HEK293 (cell line): ENCODE data around the gene CILP.

Experiments
- CTCF ChIA-PET: fragments of 350-600 bp; formaldehyde crosslinking; extraction: SDS; loops from one replicate; lab custom pipeline; 2021; ENCODE audit warnings: antibody characterized with exemption; lab: Yijun Ruan, JAX
- POLR2A ChIA-PET: fragments of 300-600 bp; formaldehyde crosslinking; extraction: SDS; loops from one replicate; lab custom pipeline; 2020; ENCODE audit warnings: antibody characterized with exemption, inconsistent platforms; lab: Yijun Ruan, JAX
- H3K27ac ChIP-seq: fragments of 200-500 bp; sonication (Bioruptor generic); 2 replicates; pipeline ENCODE4 v1.5.1; 2014; ENCODE audit warnings: low read depth, low read length, control low read depth, inconsistent platforms; ENCODE audit errors: extremely low read depth
- H3K36me3 ChIP-seq, 2 experiments: fragments of 200-500 bp in 1 of 2; sonication (Bioruptor generic) in 1 of 2; 1 replicate in 1 of 2; 2 replicates in 1 of 2; pipeline ENCODE4 v1.5.1; 2014 to 2017; ENCODE audit warnings: inconsistent platforms in 2 of 2, low read length in 2 of 2; ENCODE audit not compliant: control insufficient read depth in 2 of 2, insufficient read depth in 1 of 2
- H3K4me1 ChIP-seq: fragments of 200-500 bp; sonication (Bioruptor generic); 2 replicates; pipeline ENCODE4 v1.5.1; 2014; ENCODE audit warnings: mild to moderate bottlenecking, low read length, inconsistent platforms; ENCODE audit not compliant: control insufficient read depth, insufficient read depth
- H3K4me3 ChIP-seq: 2 replicates; pipeline ENCODE4 v1.5.1; 2011; ENCODE audit warnings: low read depth, mild to moderate bottlenecking, control low read depth, low read length, moderate library complexity
- H3K9me3 ChIP-seq: fragments of 200-500 bp; sonication (Bioruptor generic); 2 replicates; pipeline ENCODE4 v1.5.1; 2014; ENCODE audit warnings: low read depth, low read length, inconsistent platforms; ENCODE audit not compliant: control insufficient read depth, insufficient read depth
- GLI4 ChIP-seq: fragments of 450-650 bp; formaldehyde crosslinking; IDR thresholded peaks from 2 replicates; pipeline ENCODE4 v1.5.1; 2016; ENCODE audit warnings: missing biosample characterization, missing genetic modification characterization
- IKZF3 ChIP-seq: fragments of 450-650 bp; IDR thresholded peaks from 2 replicates; pipeline ENCODE4 v1.5.0; 2018; ENCODE audit warnings: missing biosample characterization, mild to moderate bottlenecking, missing genetic modification characterization, moderate library complexity
- PRDM1 ChIP-seq: fragments of 450-650 bp; formaldehyde crosslinking; IDR thresholded peaks from 2 replicates; pipeline ENCODE4; 2016; ENCODE audit warnings: missing biosample characterization, missing genetic modification characterization
- SP7 ChIP-seq: fragments of 450-650 bp; formaldehyde crosslinking; IDR thresholded peaks from 2 replicates; pipeline ENCODE4 v1.5.1; 2016; ENCODE audit warnings: missing biosample characterization, missing genetic modification characterization
- YY1 ChIP-seq: fragments of 450-650 bp; formaldehyde crosslinking; IDR thresholded peaks from 2 replicates; pipeline ENCODE4 v1.5.1; 2018; ENCODE audit warnings: missing biosample characterization, missing genetic modification characterization
- ZBTB21 ChIP-seq: fragments of 450-650 bp; formaldehyde crosslinking; IDR thresholded peaks from 2 replicates; pipeline ENCODE4 v1.5.1; 2017; ENCODE audit warnings: missing biosample characterization, missing genetic modification characterization
- ZBTB7A ChIP-seq: fragments of 450-650 bp; formaldehyde crosslinking; IDR thresholded peaks from 2 replicates; pipeline ENCODE4 v1.5.1; 2016; ENCODE audit warnings: low read depth, missing biosample characterization, missing genetic modification characterization
- ZEB2 ChIP-seq: fragments of 450-650 bp; formaldehyde crosslinking; IDR thresholded peaks from 2 replicates; pipeline ENCODE4 v1.5.1; 2016; ENCODE audit warnings: missing biosample characterization, missing genetic modification characterization
- ZFP3 ChIP-seq: fragments of 450-650 bp; formaldehyde crosslinking; IDR thresholded peaks from 2 replicates; pipeline ENCODE4 v1.5.1; 2016; ENCODE audit warnings: low read depth, missing biosample characterization, missing genetic modification characterization
- ZNF132 ChIP-seq: fragments of 450-650 bp; formaldehyde crosslinking; IDR thresholded peaks from 2 replicates; pipeline ENCODE4 v1.5.1; 2017; ENCODE audit warnings: missing biosample characterization, missing genetic modification characterization, borderline replicate concordance
- ZNF2 ChIP-seq: fragments of 450-650 bp; formaldehyde crosslinking; IDR thresholded peaks from 2 replicates; pipeline ENCODE4 v1.5.1; 2016; ENCODE audit warnings: missing biosample characterization, missing genetic modification characterization
- ZNF350 ChIP-seq: fragments of 450-650 bp; formaldehyde crosslinking; IDR thresholded peaks from 2 replicates; pipeline ENCODE4 v1.5.0; 2017; ENCODE audit warnings: missing biosample characterization, mild to moderate bottlenecking, missing genetic modification characterization
- ZNF501 ChIP-seq: fragments of 450-650 bp; formaldehyde crosslinking; IDR thresholded peaks from 2 replicates; pipeline ENCODE4 v1.5.1; 2016; ENCODE audit warnings: missing biosample characterization, missing genetic modification characterization
- ZNF514 ChIP-seq: fragments of 450-650 bp; formaldehyde crosslinking; IDR thresholded peaks from 2 replicates; pipeline ENCODE4 v1.5.1; 2016; ENCODE audit warnings: missing biosample characterization, missing genetic modification characterization
- ZNF521 ChIP-seq: fragments of 450-650 bp; formaldehyde crosslinking; IDR thresholded peaks from 2 replicates; pipeline ENCODE4 v1.5.1; 2017; ENCODE audit warnings: missing biosample characterization, mild to moderate bottlenecking, missing genetic modification characterization
- ZNF621 ChIP-seq: fragments of 450-650 bp; formaldehyde crosslinking; IDR thresholded peaks from 2 replicates; pipeline ENCODE4 v1.5.1; 2017; ENCODE audit warnings: missing biosample characterization, missing genetic modification characterization
- ZNF626 ChIP-seq: fragments of 450-650 bp; sonication (Bioruptor Pico); formaldehyde crosslinking; IDR thresholded peaks from 2 replicates; pipeline ENCODE4 v1.5.1; 2018; ENCODE audit warnings: missing biosample characterization, missing genetic modification characterization, inconsistent platforms
- ZNF677 ChIP-seq: fragments of 450-650 bp; IDR thresholded peaks from 2 replicates; pipeline ENCODE4 v1.5.0; 2018; ENCODE audit warnings: missing biosample characterization, mild to moderate bottlenecking, missing genetic modification characterization, moderate library complexity
- ZNF776 ChIP-seq: fragments of 450-650 bp; formaldehyde crosslinking; IDR thresholded peaks from 2 replicates; pipeline ENCODE4 v1.5.0; 2017; ENCODE audit warnings: missing biosample characterization, missing genetic modification characterization, borderline replicate concordance
- ZNF791 ChIP-seq: fragments of 450-650 bp; formaldehyde crosslinking; IDR thresholded peaks from 2 replicates; pipeline ENCODE4 v1.5.1; 2016; ENCODE audit warnings: missing biosample characterization, missing genetic modification characterization
- ZNF830 ChIP-seq: fragments of 450-650 bp; IDR thresholded peaks from 2 replicates; pipeline ENCODE4 v1.5.0; 2018; ENCODE audit warnings: missing biosample characterization, missing genetic modification characterization, low read depth, mild to moderate bottlenecking, moderate library complexity
- TF ChIP-seq, protein P1 (sequence below): fragments of 450-650 bp; formaldehyde crosslinking; IDR thresholded peaks from 2 replicates; pipeline ENCODE4 v1.5.1; 2016; ENCODE audit warnings: missing biosample characterization, missing genetic modification characterization, low read depth
- TF ChIP-seq, protein P2 (sequence below): fragments of 450-650 bp; formaldehyde crosslinking; IDR thresholded peaks from 2 replicates; pipeline ENCODE4 v1.5.1; 2016; ENCODE audit warnings: missing biosample characterization, missing genetic modification characterization
- TF ChIP-seq, protein P3 (sequence below): fragments of 450-650 bp; IDR thresholded peaks from 2 replicates; pipeline ENCODE4 v1.5.1; 2018; ENCODE audit warnings: missing biosample characterization, missing genetic modification characterization
- TF ChIP-seq, protein P4 (sequence below): fragments of 450-650 bp; formaldehyde crosslinking; IDR thresholded peaks from 2 replicates; pipeline ENCODE4 v1.5.1; 2016; ENCODE audit warnings: missing biosample characterization, missing genetic modification characterization
- TF ChIP-seq, protein P5 (sequence below): fragments of 450-650 bp; formaldehyde crosslinking; IDR thresholded peaks from 2 replicates; pipeline ENCODE4 v1.5.1; 2016; ENCODE audit warnings: missing biosample characterization, missing genetic modification characterization

Gene CILP

DNA sequence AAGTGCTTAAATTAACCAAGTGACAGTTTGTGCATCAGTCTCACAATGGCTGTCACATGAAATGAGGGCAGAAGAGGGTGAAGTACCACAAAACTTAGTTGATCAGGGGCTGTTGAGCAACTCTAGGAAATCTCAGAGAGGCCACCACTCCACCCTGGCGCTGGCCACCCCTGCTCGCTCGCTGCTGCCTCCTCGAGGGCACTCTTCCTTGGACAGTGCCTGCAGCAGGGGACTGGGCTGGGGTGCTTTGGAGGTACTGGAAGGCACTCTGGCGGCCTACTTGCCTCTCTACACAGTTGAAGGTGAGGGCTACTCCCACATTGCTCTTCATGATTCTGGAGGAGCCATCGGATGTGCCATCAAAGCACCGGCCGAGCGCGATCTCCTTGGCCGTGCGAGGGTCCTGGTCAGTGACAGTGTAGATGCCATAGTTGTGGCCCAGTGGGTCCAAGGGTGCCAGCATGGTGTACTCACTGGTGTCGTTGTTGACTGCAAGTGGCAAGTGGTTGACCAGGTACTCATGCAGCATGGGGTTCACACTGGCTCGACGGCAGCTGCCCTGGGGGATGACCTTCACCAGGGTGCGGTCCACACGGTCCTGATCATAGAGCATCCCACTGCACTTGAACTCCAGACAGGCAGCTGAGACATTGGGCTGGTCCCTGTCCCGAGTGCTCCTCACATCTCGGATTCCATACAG, 14.5 kb downstream of the CILP start (continued):
- TF ChIP-seq, protein P1, sequence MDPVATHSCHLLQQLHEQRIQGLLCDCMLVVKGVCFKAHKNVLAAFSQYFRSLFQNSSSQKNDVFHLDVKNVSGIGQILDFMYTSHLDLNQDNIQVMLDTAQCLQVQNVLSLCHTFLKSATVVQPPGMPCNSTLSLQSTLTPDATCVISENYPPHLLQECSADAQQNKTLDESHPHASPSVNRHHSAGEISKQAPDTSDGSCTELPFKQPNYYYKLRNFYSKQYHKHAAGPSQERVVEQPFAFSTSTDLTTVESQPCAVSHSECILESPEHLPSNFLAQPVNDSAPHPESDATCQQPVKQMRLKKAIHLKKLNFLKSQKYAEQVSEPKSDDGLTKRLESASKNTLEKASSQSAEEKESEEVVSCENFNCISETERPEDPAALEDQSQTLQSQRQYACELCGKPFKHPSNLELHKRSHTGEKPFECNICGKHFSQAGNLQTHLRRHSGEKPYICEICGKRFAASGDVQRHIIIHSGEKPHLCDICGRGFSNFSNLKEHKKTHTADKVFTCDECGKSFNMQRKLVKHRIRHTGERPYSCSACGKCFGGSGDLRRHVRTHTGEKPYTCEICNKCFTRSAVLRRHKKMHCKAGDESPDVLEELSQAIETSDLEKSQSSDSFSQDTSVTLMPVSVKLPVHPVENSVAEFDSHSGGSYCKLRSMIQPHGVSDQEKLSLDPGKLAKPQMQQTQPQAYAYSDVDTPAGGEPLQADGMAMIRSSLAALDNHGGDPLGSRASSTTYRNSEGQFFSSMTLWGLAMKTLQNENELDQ (tag by site-specific recombination) = no peak
- TF ChIP-seq ZNF830 (tag by site-specific recombination) (no peak), ZNF521 (no peak), ZNF514 (tag by site-specific recombination) (no peak), ZNF501 (tag by site-specific recombination) (no peak)
- TF ChIP-seq, protein P2, sequence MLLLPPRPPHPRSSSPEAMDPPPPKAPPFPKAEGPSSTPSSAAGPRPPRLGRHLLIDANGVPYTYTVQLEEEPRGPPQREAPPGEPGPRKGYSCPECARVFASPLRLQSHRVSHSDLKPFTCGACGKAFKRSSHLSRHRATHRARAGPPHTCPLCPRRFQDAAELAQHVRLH (tag by site-specific recombination) = no peak

DNA sequence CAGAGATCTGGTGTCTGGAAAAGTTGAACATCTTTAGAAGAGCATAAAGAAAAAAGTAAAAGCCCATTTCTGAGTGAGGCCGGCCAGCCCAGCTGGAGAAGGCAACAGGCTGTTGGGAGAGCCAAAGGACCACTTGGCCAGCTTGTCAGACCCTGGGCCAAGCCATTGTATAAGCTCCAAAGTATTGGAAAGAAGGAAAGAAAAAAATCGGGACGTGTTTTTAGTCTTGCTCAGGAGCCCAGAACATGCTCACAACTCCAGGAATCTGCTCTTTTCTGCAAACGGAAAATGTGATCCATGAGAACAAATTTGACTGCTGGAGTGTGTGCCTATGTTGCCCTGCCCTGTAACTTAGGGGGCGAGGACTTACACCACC, 15.7 kb downstream of the CILP start:
- ChIA-PET POLR2A (no interaction called here), CTCF (interaction anchor here (0.9 to 1.8 kb wide), 3 partner anchors 16 to 102 kb away, joined by 3 to 7 read pairs (median 5); partner anchors contain the start of gene CILP)
- Histone ChIP-seq H3K36me3 (no peaks in the 10 kb centered on the region), H3K9me3 (no peaks in the 10 kb centered on the region), H3K4me3 (no peak overlapping the region), H3K27ac (no peak overlapping the region), H3K4me1 (no peaks in the 10 kb centered on the region)
- no peak for TF ChIP-seq ZFP3 (tag by site-specific recombination)
- no peak for TF ChIP-seq ZNF2 (tag by site-specific recombination)
- no peak for TF ChIP-seq YY1 (tag by site-specific recombination)
- TF ChIP-seq ZNF776 (tag by site-specific recombination) = no peak
- no peak for TF ChIP-seq ZNF132
- no peak for TF ChIP-seq ZNF626 (tag by site-specific recombination)
- no peak for TF ChIP-seq SP7 (tag by site-specific recombination)
- TF ChIP-seq, protein P3, sequence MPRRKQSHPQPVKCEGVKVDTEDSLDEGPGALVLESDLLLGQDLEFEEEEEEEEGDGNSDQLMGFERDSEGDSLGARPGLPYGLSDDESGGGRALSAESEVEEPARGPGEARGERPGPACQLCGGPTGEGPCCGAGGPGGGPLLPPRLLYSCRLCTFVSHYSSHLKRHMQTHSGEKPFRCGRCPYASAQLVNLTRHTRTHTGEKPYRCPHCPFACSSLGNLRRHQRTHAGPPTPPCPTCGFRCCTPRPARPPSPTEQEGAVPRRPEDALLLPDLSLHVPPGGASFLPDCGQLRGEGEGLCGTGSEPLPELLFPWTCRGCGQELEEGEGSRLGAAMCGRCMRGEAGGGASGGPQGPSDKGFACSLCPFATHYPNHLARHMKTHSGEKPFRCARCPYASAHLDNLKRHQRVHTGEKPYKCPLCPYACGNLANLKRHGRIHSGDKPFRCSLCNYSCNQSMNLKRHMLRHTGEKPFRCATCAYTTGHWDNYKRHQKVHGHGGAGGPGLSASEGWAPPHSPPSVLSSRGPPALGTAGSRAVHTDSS (tag by site-specific recombination) = no peak

DNA sequence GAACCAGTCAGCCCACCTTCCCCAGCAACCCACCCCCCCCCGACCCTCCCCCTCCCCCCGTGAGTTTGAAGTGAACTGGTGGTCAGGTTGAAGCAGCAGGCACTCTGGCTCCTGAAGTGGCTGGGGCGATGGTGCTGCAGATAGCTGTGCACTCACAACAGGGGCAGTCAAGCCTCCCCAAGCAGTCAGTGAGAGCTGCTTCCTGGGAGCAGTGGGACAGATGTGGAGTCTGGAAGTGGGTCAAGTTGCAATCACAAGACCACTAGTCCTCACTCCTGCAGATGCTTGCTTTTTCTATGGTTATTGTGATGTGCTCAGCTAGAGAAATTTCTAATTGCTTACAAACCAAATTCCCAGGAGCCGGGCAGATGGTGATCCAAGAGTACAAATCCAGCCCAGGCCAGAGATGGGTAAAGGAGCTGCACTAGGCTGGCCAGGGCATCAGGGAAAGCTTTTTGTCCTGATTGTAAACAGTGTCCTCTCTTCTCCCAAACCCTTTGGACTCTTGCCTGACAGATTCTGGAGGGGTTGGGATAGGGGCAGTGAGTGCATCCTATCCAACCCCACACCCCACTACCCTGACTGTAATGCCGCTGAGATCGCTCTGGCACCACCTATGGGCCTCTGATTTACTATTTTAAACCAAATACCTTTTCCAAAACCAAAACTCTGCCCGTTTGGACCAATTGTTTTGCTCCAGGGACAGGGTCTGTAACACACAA, 16.3 kb downstream of the CILP start:
- Histone ChIP-seq H3K4me3 (no peak overlapping the region), H3K9me3 (no peaks in the 10 kb centered on the region), H3K4me1 (no peaks in the 10 kb centered on the region), H3K36me3 (no peaks in the 10 kb centered on the region), H3K27ac (no peak overlapping the region)
- ChIA-PET POLR2A (no interaction called here), CTCF (interaction anchor here (0.7 to 1.8 kb wide), 2 partner anchors 11 to 17 kb away, joined by 3 to 7 read pairs; partner anchors contain the start of gene CILP)
- no peak for TF ChIP-seq ZEB2 (tag by site-specific recombination)
- no peak for TF ChIP-seq ZBTB21 (tag by site-specific recombination)
- no peak for TF ChIP-seq ZNF621 (tag by site-specific recombination)
- no peak for TF ChIP-seq PRDM1 (tag by site-specific recombination)
- TF ChIP-seq IKZF3 = no peak
- no peak for TF ChIP-seq ZNF350
- TF ChIP-seq ZBTB7A (tag by site-specific recombination) = no peak
- TF ChIP-seq, protein P4, sequence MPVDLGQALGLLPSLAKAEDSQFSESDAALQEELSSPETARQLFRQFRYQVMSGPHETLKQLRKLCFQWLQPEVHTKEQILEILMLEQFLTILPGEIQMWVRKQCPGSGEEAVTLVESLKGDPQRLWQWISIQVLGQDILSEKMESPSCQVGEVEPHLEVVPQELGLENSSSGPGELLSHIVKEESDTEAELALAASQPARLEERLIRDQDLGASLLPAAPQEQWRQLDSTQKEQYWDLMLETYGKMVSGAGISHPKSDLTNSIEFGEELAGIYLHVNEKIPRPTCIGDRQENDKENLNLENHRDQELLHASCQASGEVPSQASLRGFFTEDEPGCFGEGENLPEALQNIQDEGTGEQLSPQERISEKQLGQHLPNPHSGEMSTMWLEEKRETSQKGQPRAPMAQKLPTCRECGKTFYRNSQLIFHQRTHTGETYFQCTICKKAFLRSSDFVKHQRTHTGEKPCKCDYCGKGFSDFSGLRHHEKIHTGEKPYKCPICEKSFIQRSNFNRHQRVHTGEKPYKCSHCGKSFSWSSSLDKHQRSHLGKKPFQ (tag by site-specific recombination) = no peak
- no peak for TF ChIP-seq ZNF677
- no peak for TF ChIP-seq GLI4 (tag by site-specific recombination)
- no peak for TF ChIP-seq ZNF791 (tag by site-specific recombination)
- TF ChIP-seq, protein P5, sequence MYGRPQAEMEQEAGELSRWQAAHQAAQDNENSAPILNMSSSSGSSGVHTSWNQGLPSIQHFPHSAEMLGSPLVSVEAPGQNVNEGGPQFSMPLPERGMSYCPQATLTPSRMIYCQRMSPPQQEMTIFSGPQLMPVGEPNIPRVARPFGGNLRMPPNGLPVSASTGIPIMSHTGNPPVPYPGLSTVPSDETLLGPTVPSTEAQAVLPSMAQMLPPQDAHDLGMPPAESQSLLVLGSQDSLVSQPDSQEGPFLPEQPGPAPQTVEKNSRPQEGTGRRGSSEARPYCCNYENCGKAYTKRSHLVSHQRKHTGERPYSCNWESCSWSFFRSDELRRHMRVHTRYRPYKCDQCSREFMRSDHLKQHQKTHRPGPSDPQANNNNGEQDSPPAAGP = no peak
